Caco-2 (cell line): ENCODE measurements around the gene RBM27. TPM values are rescaled to one million over a fixed set of nuclear protein-coding genes. Genes with fewer than 3 reads are reported as not detected.

Source experiments
- BruUV-seq: library from RNA; stranded (reverse); fragments of 400-500 nt; replicated peaks from 2 replicates; lab custom pipeline; 2021; lab: Mats Ljungman, UMichigan
- CTCF ChIA-PET: fragments of 300-600 bp; sonication (Branson Sonifier 250); formaldehyde crosslinking; loops from one replicate; lab custom pipeline; 2022; ENCODE audit warnings: antibody characterized with exemption; lab: Charles Lee
- POLR2A ChIA-PET: fragments of 300-600 bp; sonication (Branson Sonifier 250); formaldehyde crosslinking; loops from one replicate; lab custom pipeline; 2022; ENCODE audit warnings: antibody characterized with exemption; lab: Charles Lee
- DNase-seq, 2 experiments: peaks; one replicate each; pipeline versions ENCODE4 v3.0.0 to v3.0.0-alpha.2; 2020 to 2022
- H3K27me3 ChIP-seq: replicated peaks from 2 replicates; pipeline ENCODE4 v1.6.0; 2011; ENCODE audit warnings: low read length; ENCODE audit not compliant: control insufficient read depth, insufficient read depth
- H3K36me3 ChIP-seq: 2 replicates; pipeline ENCODE4 v1.5.1; 2011; ENCODE audit warnings: low read length; ENCODE audit not compliant: control insufficient read depth, insufficient read depth
- H3K4me1 ChIP-seq: fragments of 250-450 bp; sonication (Bioruptor Pico); 2 replicates; pipeline ENCODE4 v1.5.1; 2020; ENCODE audit warnings: mild to moderate bottlenecking
- H3K4me3 ChIP-seq: 2 replicates; pipeline ENCODE4 v1.5.1; 2011; ENCODE audit warnings: low read depth, mild to moderate bottlenecking, control low read depth, low read length
- H3K9me3 ChIP-seq: fragments of 250-450 bp; sonication (Bioruptor Pico); 2 replicates; pipeline ENCODE4 v1.5.1; 2020; ENCODE audit warnings: mild to moderate bottlenecking, moderate library complexity
- H3K27ac Mint-ChIP-seq: one replicate; pipeline ENCODE4 v1.8.0; 2022; ENCODE audit warnings: mixed read lengths; ENCODE audit not compliant: unreplicated experiment
- H3K27me3 Mint-ChIP-seq: one replicate; pipeline ENCODE4 v1.8.0; 2022; ENCODE audit warnings: mixed read lengths; ENCODE audit not compliant: insufficient read depth, unreplicated experiment
- H3K36me3 Mint-ChIP-seq: one replicate; pipeline ENCODE4 v1.8.0; 2022; ENCODE audit warnings: mild to moderate bottlenecking, mixed read lengths; ENCODE audit not compliant: insufficient read depth, unreplicated experiment
- H3K4me1 Mint-ChIP-seq: one replicate; pipeline ENCODE4 v1.8.0; 2022; ENCODE audit warnings: low read depth, mixed read lengths; ENCODE audit not compliant: unreplicated experiment
- H3K4me3 Mint-ChIP-seq: one replicate; pipeline ENCODE4 v1.8.0; 2022; ENCODE audit warnings: mild to moderate bottlenecking, moderate library complexity, mixed read lengths; ENCODE audit not compliant: unreplicated experiment
- H3K9me3 Mint-ChIP-seq: one replicate; pipeline ENCODE4 v1.8.0; 2022; ENCODE audit warnings: mixed read lengths; ENCODE audit not compliant: unreplicated experiment
- intact Hi-C: fragments of 100-400 bp; cut with micrococcal nuclease; formaldehyde crosslinking; loops from one replicate; pipeline ENCODE4 v1.10.0; 2022; ENCODE audit not compliant: unreplicated experiment
- total RNA-seq: library from RNA; stranded (reverse); gene quantifications from 2 replicates; pipeline ENCODE4 v1.2.3, GENCODE V29; 2022
- TF ChIP-seq, protein P1 (sequence below), 2 experiments: fragments of 200-600 bp in 1 of 2; IDR thresholded peaks; 1 replicate in 1 of 2; 2 replicates in 1 of 2; pipeline versions ENCODE4 v1.5.1 to v1.8.0; 2011 to 2022; ENCODE audit warnings: antibody characterized with exemption in 1 of 2, control low read depth in 1 of 2, inconsistent platforms in 1 of 2, low read depth in 1 of 2, low read length in 1 of 2, mild to moderate bottlenecking in 1 of 2, moderate library complexity in 1 of 2; ENCODE audit not compliant: insufficient read depth in 1 of 2, severe bottlenecking in 1 of 2, unreplicated experiment in 1 of 2

Gene RBM27
- total RNA-seq, 1 experiment from 2014 or later, result 24.3 TPM

DNA sequence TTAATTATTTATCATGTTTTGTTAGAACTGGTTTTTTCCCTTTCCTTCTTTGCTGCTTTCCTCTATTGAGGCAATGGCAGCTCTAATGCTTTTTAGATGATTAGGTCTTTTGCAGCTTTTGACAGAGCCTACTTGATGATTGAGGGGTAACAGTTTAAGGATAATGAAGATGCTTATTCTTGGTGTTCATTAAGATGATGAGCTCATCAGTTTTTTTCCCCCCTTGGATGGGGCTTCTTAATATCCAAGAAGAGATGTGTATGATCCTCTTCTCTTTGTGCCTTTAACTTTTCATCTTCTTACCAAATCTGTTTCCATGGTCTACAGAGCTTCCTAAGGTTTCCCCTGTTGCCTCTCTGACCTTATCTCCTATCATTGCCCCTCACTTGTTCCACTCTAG lies 15.8 kb downstream of the RBM27 start:
- no peak for DNase-seq
- Mint-ChIP-seq H3K27ac (no peak overlapping the region), H3K4me1 (no peaks in the 10 kb centered on the region), H3K4me3 (no peak overlapping the region), H3K27me3 (no peaks in the 10 kb centered on the region), H3K9me3 (no peaks in the 10 kb centered on the region), H3K36me3 (peaks cover 25% of the 10 kb centered on the region)
- no TSS peak for BruUV-seq
- H3K9me3 ChIP-seq, result no peaks in the 10 kb centered on the region
- no peaks in the 10 kb centered on the region for H3K36me3 ChIP-seq
- intact Hi-C loops, result no loop called here
- CTCF ChIA-PET, result no interaction called here
- H3K27me3 ChIP-seq, result no peaks in the 10 kb centered on the region
- no peak overlapping the region for H3K4me3 ChIP-seq
- POLR2A ChIA-PET, result no interaction called here
- H3K4me1 ChIP-seq, result no peaks in the 10 kb centered on the region
- TF ChIP-seq, protein P1, sequence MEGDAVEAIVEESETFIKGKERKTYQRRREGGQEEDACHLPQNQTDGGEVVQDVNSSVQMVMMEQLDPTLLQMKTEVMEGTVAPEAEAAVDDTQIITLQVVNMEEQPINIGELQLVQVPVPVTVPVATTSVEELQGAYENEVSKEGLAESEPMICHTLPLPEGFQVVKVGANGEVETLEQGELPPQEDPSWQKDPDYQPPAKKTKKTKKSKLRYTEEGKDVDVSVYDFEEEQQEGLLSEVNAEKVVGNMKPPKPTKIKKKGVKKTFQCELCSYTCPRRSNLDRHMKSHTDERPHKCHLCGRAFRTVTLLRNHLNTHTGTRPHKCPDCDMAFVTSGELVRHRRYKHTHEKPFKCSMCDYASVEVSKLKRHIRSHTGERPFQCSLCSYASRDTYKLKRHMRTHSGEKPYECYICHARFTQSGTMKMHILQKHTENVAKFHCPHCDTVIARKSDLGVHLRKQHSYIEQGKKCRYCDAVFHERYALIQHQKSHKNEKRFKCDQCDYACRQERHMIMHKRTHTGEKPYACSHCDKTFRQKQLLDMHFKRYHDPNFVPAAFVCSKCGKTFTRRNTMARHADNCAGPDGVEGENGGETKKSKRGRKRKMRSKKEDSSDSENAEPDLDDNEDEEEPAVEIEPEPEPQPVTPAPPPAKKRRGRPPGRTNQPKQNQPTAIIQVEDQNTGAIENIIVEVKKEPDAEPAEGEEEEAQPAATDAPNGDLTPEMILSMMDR (IDR thresholded peaks at IDR 0.05; ENCODE audit: insufficient read depth in 1 of 2, low read depth in 1 of 2, low read length in 1 of 2, severe bottlenecking in 1 of 2, unreplicated experiment in 1 of 2), result no peak

DNA sequence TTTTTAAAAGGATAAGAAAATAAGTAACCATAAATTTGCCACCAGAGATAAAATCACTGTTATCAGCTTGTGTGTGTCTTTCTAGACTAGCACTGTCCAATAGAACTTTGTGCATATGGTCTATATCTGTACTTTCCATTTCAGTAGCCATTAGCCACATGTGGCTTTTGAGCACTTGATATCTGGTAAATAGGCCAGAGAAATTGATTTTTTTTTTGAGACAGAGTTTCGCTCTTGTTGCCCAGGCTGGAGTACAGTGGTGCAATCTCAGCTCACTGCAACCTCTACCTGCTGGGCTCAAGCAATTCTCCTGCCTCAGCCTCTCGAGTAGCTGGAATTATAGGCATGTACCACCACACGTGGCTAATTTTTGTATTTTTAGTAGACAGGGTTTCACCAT lies 17.8 kb downstream of the RBM27 start:
- intact Hi-C loops, result no loop called here
- H3K36me3 ChIP-seq, result no peaks in the 10 kb centered on the region
- H3K4me3 Mint-ChIP-seq, result no peak overlapping the region

DNA sequence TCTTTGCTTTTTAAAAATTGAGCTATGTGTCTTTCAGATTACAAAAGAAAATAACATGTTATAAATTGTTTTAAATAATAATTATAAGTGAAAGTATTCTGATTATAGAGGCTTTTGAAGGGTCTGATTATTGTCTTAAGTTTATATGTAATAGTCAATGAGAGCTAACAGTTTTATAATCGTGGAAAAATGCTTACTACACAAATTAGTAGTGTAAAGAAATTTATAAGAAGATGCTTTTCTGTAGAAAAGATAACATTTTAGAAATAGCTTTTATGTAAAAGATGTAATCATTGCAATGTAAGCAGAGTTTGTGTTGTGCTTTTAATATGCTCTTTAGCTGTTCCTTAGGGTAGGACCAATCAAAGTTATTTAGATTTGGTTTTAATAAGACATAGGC lies 18.6 kb downstream of the RBM27 start:
- Mint-ChIP-seq H3K4me3 (no peak overlapping the region), H3K27ac (no peak overlapping the region), H3K27me3 (no peaks in the 10 kb centered on the region), H3K9me3 (no peaks in the 10 kb centered on the region), H3K36me3 (peaks cover 42% of the 10 kb centered on the region), H3K4me1 (no peaks in the 10 kb centered on the region)
- ChIA-PET POLR2A (no interaction called here), CTCF (no interaction called here)
- H3K36me3 ChIP-seq, result no peaks in the 10 kb centered on the region
- TF ChIP-seq, protein P1 (IDR thresholded peaks at IDR 0.05; ENCODE audit: insufficient read depth in 1 of 2, low read depth in 1 of 2, low read length in 1 of 2, severe bottlenecking in 1 of 2, unreplicated experiment in 1 of 2), result no peak
- intact Hi-C loops, result no loop called here
- no peaks in the 10 kb centered on the region for H3K4me1 ChIP-seq
- H3K9me3 ChIP-seq, result no peaks in the 10 kb centered on the region
- H3K27me3 ChIP-seq, result no peaks in the 10 kb centered on the region
- no peak for DNase-seq
- no peak overlapping the region for H3K4me3 ChIP-seq
- no TSS peak for BruUV-seq

More for the DNA sequence above, 17.8 kb downstream of the RBM27 start:
- H3K4me3 ChIP-seq, result no peak overlapping the region
- CTCF ChIA-PET, result no interaction called here
- BruUV-seq, result no TSS peak
- DNase-seq, result no peak
- Mint-ChIP-seq H3K36me3 (peaks cover 40% of the 10 kb centered on the region), H3K27ac (no peak overlapping the region), H3K4me1 (no peaks in the 10 kb centered on the region), H3K27me3 (no peaks in the 10 kb centered on the region), H3K9me3 (no peaks in the 10 kb centered on the region)
- H3K9me3 ChIP-seq, result no peaks in the 10 kb centered on the region
- TF ChIP-seq, protein P1 (IDR thresholded peaks at IDR 0.05; ENCODE audit: insufficient read depth in 1 of 2, low read depth in 1 of 2, low read length in 1 of 2, severe bottlenecking in 1 of 2, unreplicated experiment in 1 of 2), result no peak
- no peaks in the 10 kb centered on the region for H3K4me1 ChIP-seq
- POLR2A ChIA-PET, result no interaction called here
- H3K27me3 ChIP-seq, result no peaks in the 10 kb centered on the region
